ENCODE measurements around the gene MRPL20. TPM values are rescaled to one million over a fixed set of nuclear protein-coding genes. Genes with fewer than 3 reads are reported as not detected.
"Not testable (repeated sequence)": the region's sequence is repeated elsewhere in the genome, so short reads cannot be mapped to it uniquely, and the experiment has no call there.

Gene MRPL20
- total RNA-seq (119 TPM), polyA plus RNA-seq (140 TPM)
- long read RNA-seq, donor 1, transcript MRPL20-201 (4 exons, 721 nt) = major isoform, 12 of 12 reads
- long read RNA-seq, donor 1, partial matches to known transcripts = 0 of 12 reads
- long read RNA-seq, donor 1, other reads (novel, unspliced or antisense) = 0 of 12 reads
- long read RNA-seq, donor 2, transcript MRPL20-201 (4 exons, 721 nt) = major isoform, 115 of 138 reads
- long read RNA-seq, donor 2, partial matches to known transcripts = 10 of 138 reads
- long read RNA-seq, donor 2, other reads (novel, unspliced or antisense) = 11 of 138 reads
- long read RNA-seq, donor 3, transcript MRPL20-201 (4 exons, 721 nt) = major isoform, 115 of 158 reads
- long read RNA-seq, donor 3, partial matches to known transcripts = 41 of 158 reads
- long read RNA-seq, donor 3, other reads (novel, unspliced or antisense) = 0 of 158 reads
- long read RNA-seq, donor 4, transcript MRPL20-201 (4 exons, 721 nt) = major isoform, 45 of 60 reads
- long read RNA-seq, donor 4, partial matches to known transcripts = 11 of 60 reads
- long read RNA-seq, donor 4, other reads (novel, unspliced or antisense) = 0 of 60 reads
- long read RNA-seq, donor 5, transcript MRPL20-201 (4 exons, 721 nt) = major isoform, 119 of 157 reads
- long read RNA-seq, donor 5, partial matches to known transcripts = 36 of 157 reads
- long read RNA-seq, donor 5, other reads (novel, unspliced or antisense) = 0 of 157 reads
- long read RNA-seq, donor 6, transcript MRPL20-201 (4 exons, 721 nt) = major isoform, 54 of 55 reads
- long read RNA-seq, donor 6, partial matches to known transcripts = 0 of 55 reads
- long read RNA-seq, donor 6, other reads (novel, unspliced or antisense) = 0 of 55 reads
- long read RNA-seq, donor 7, transcript MRPL20-201 (4 exons, 721 nt) = major isoform, 45 of 53 reads
- long read RNA-seq, donor 7, partial matches to known transcripts = 8 of 53 reads
- long read RNA-seq, donor 7, other reads (novel, unspliced or antisense) = 0 of 53 reads
- long read RNA-seq, donor 8, transcript MRPL20-201 (4 exons, 721 nt) = major isoform, 30 of 31 reads
- long read RNA-seq, donor 8, partial matches to known transcripts = 0 of 31 reads
- long read RNA-seq, donor 8, other reads (novel, unspliced or antisense) = 0 of 31 reads
- long read RNA-seq, donor 9, transcript MRPL20-201 (4 exons, 721 nt) = major isoform, 39 of 45 reads
- long read RNA-seq, donor 9, partial matches to known transcripts = 5 of 45 reads
- long read RNA-seq, donor 9, other reads (novel, unspliced or antisense) = 0 of 45 reads
- long read RNA-seq, donor 10, transcript MRPL20-201 (4 exons, 721 nt) = major isoform, 52 of 53 reads
- long read RNA-seq, donor 10, partial matches to known transcripts = 0 of 53 reads
- long read RNA-seq, donor 10, other reads (novel, unspliced or antisense) = 0 of 53 reads

GRCh38 chr1:1406821-1407635, at the start of gene MRPL20:
Gene MRPL20 (minus strand): TSS chr1:1407293. CDS start chr1:1407217, 76 bp downstream.
- H3K4me1 ChIP-seq (ENCODE audit: control insufficient read depth in 2 of 2, insufficient read depth in 2 of 2, low read length in 2 of 2) = peaks cover 21 to 25% of the 10 kb centered on the region in 2 donors
- H3K36me3 ChIP-seq (ENCODE audit: control insufficient read depth in 2 of 2, insufficient read depth in 2 of 2, low read length in 1 of 2) = peaks cover 34 to 38% of the 10 kb centered on the region in 2 donors

GRCh38 chr1:1456683-1457255, 49.7 kb upstream of the MRPL20 start:
- not testable (repeated sequence) for H3K4me1 ChIP-seq (ENCODE audit: control insufficient read depth in 2 of 2, insufficient read depth in 2 of 2, low read length in 2 of 2); H3K36me3 ChIP-seq (ENCODE audit: control insufficient read depth in 2 of 2, insufficient read depth in 2 of 2, low read length in 1 of 2); H3K27ac ChIP-seq (ENCODE audit: low read depth in 1 of 2, low read length in 1 of 2); DNase-seq (ENCODE audit: low read depth in 6 of 9, low spot score in 9 of 9); H3K4me3 ChIP-seq (ENCODE audit: low read length in 2 of 2); H3K9me3 ChIP-seq (ENCODE audit: control insufficient read depth in 2 of 2, insufficient read depth in 1 of 2, low read length in 1 of 2)
- WGBS = 91% methylated on average over 18 of the region's 22 CpGs
- H3K27me3 ChIP-seq (ENCODE audit: control insufficient read depth in 2 of 2, insufficient read depth in 1 of 2, low read length in 1 of 2) = peaks cover 0 to 22% of the 10 kb centered on the region in 2 donors

More at GRCh38 chr1:1406821-1407635, at the start of gene MRPL20:
- peaks cover 0 to 6% of the 10 kb centered on the region in 2 donors for H3K9me3 ChIP-seq (ENCODE audit: control insufficient read depth in 2 of 2, insufficient read depth in 1 of 2, low read length in 1 of 2)
- peak within 1 kb of the TSS; percentile 67 to 97 for H3K27ac ChIP-seq (ENCODE audit: low read depth in 1 of 2, low read length in 1 of 2)
- DNase-seq (ENCODE audit: low read depth in 6 of 9, low spot score in 9 of 9) = peak; percentile 86 to 97 (median 91)
- peak within 1 kb of the TSS; percentile 95 to 99 for H3K4me3 ChIP-seq (ENCODE audit: low read length in 2 of 2)
- H3K27me3 ChIP-seq (ENCODE audit: control insufficient read depth in 2 of 2, insufficient read depth in 1 of 2, low read length in 1 of 2) = no peaks in the 10 kb centered on the region
- under 1% methylated on average over 98 of the region's 98 CpGs for WGBS

- DNase-seq (ENCODE audit: low read depth in 6 of 9, low spot score in 9 of 9); H3K27ac ChIP-seq (ENCODE audit: low read depth in 1 of 2, low read length in 1 of 2); H3K36me3 ChIP-seq (ENCODE audit: control insufficient read depth in 2 of 2, insufficient read depth in 2 of 2, low read length in 1 of 2); H3K9me3 ChIP-seq (ENCODE audit: control insufficient read depth in 2 of 2, insufficient read depth in 1 of 2, low read length in 1 of 2); H3K4me3 ChIP-seq (ENCODE audit: low read length in 2 of 2); H3K4me1 ChIP-seq (ENCODE audit: control insufficient read depth in 2 of 2, insufficient read depth in 2 of 2, low read length in 2 of 2): not testable (repeated sequence)
- WGBS = 92% methylated on average over 1 of the region's 15 CpGs
- peaks cover 0 to 20% of the 10 kb centered on the region in 2 donors for H3K27me3 ChIP-seq (ENCODE audit: control insufficient read depth in 2 of 2, insufficient read depth in 1 of 2, low read length in 1 of 2)
These were observed 48.8 kb upstream of the MRPL20 start for GRCh38 chr1:1455934-1456333.

- no peak overlapping the region for H3K27ac ChIP-seq (ENCODE audit: low read depth in 1 of 2, low read length in 1 of 2)
- WGBS = 88% methylated on average over 30 of the region's 30 CpGs
- peaks cover 0 to 15% of the 10 kb centered on the region in 2 donors for H3K27me3 ChIP-seq (ENCODE audit: control insufficient read depth in 2 of 2, insufficient read depth in 1 of 2, low read length in 1 of 2)
- DNase-seq (ENCODE audit: low read depth in 6 of 9, low spot score in 9 of 9) = no peak
- no peaks in the 10 kb centered on the region for H3K9me3 ChIP-seq (ENCODE audit: control insufficient read depth in 2 of 2, insufficient read depth in 1 of 2, low read length in 1 of 2)
- H3K4me3 ChIP-seq (ENCODE audit: low read length in 2 of 2) = no peak overlapping the region
- no peaks in the 10 kb centered on the region for H3K4me1 ChIP-seq (ENCODE audit: control insufficient read depth in 2 of 2, insufficient read depth in 2 of 2, low read length in 2 of 2)
- no peaks in the 10 kb centered on the region for H3K36me3 ChIP-seq (ENCODE audit: control insufficient read depth in 2 of 2, insufficient read depth in 2 of 2, low read length in 1 of 2)
These were observed 48.3 kb upstream of the MRPL20 start for GRCh38 chr1:1455366-1455884.

GRCh38 chr1:1454286-1455056, 47.4 kb upstream of the MRPL20 start:
- H3K4me1 ChIP-seq (ENCODE audit: control insufficient read depth in 2 of 2, insufficient read depth in 2 of 2, low read length in 2 of 2); H3K27me3 ChIP-seq (ENCODE audit: control insufficient read depth in 2 of 2, insufficient read depth in 1 of 2, low read length in 1 of 2); H3K36me3 ChIP-seq (ENCODE audit: control insufficient read depth in 2 of 2, insufficient read depth in 2 of 2, low read length in 1 of 2); H3K4me3 ChIP-seq (ENCODE audit: low read length in 2 of 2); H3K27ac ChIP-seq (ENCODE audit: low read depth in 1 of 2, low read length in 1 of 2); DNase-seq (ENCODE audit: low read depth in 6 of 9, low spot score in 9 of 9); H3K9me3 ChIP-seq (ENCODE audit: control insufficient read depth in 2 of 2, insufficient read depth in 1 of 2, low read length in 1 of 2): not testable (repeated sequence)
- WGBS = 86% methylated on average over 36 of the region's 41 CpGs

GRCh38 chr1:1452882-1453281, 45.8 kb upstream of the MRPL20 start:
- 97% methylated on average over 16 of the region's 16 CpGs for WGBS
- Histone ChIP-seq H3K27ac (ENCODE audit: low read depth in 1 of 2, low read length in 1 of 2) (no peak overlapping the region), H3K36me3 (ENCODE audit: control insufficient read depth in 2 of 2, insufficient read depth in 2 of 2, low read length in 1 of 2) (no peaks in the 10 kb centered on the region), H3K9me3 (ENCODE audit: control insufficient read depth in 2 of 2, insufficient read depth in 1 of 2, low read length in 1 of 2) (no peaks in the 10 kb centered on the region), H3K4me1 (ENCODE audit: control insufficient read depth in 2 of 2, insufficient read depth in 2 of 2, low read length in 2 of 2) (no peaks in the 10 kb centered on the region), H3K27me3 (ENCODE audit: control insufficient read depth in 2 of 2, insufficient read depth in 1 of 2, low read length in 1 of 2) (peaks cover 0 to 9% of the 10 kb centered on the region in 2 donors), H3K4me3 (ENCODE audit: low read length in 2 of 2) (no peak overlapping the region)
- no peak for DNase-seq (ENCODE audit: low read depth in 6 of 9, low spot score in 9 of 9)

GRCh38 chr1:1452365-1452739, 45.3 kb upstream of the MRPL20 start:
- H3K4me1 ChIP-seq (ENCODE audit: control insufficient read depth in 2 of 2, insufficient read depth in 2 of 2, low read length in 2 of 2); H3K36me3 ChIP-seq (ENCODE audit: control insufficient read depth in 2 of 2, insufficient read depth in 2 of 2, low read length in 1 of 2); H3K4me3 ChIP-seq (ENCODE audit: low read length in 2 of 2); H3K27me3 ChIP-seq (ENCODE audit: control insufficient read depth in 2 of 2, insufficient read depth in 1 of 2, low read length in 1 of 2); H3K27ac ChIP-seq (ENCODE audit: low read depth in 1 of 2, low read length in 1 of 2); DNase-seq (ENCODE audit: low read depth in 6 of 9, low spot score in 9 of 9); H3K9me3 ChIP-seq (ENCODE audit: control insufficient read depth in 2 of 2, insufficient read depth in 1 of 2, low read length in 1 of 2): not testable (repeated sequence)
- WGBS = 87% methylated on average over 8 of the region's 8 CpGs

Measured in thymus (tissue), 14 donors.